Posterior vena cava (tissue), 2 donors: ENCODE results near the gene DENND2C. TPM values are rescaled to one million over a fixed set of nuclear protein-coding genes. Genes with fewer than 3 reads are reported as not detected.
A peak's percentile ranks its signal among the peaks of the same experiment; 100 is the strongest.

ENCODE experiments used
- DNase-seq: peaks from one replicate; pipeline ENCODE4 v3.0.0-alpha.2; 2020; ENCODE audit warnings: low spot score
- intact Hi-C, 2 donors: fragments of 100-400 bp; cut with DNase I; formaldehyde crosslinking; loops; one replicate each; pipeline versions ENCODE4 v1.14.1 to v1.14.2; 2022 to 2023
- total RNA-seq, 2 donors: library from RNA; stranded (reverse); fragmentation: NEBNext Ultra II Directional; extraction: Animal tissue kit (Norgen Biotek cat#: 25700); gene quantifications; one replicate each; pipeline ENCODE4 v1.2.1, GENCODE V29; 2021
- donor health status: DM: yes; HTN: yes; CAD: no.
- donor health status: DM: yes; HTN: yes; CAD: no.

DENND2C gene
- total RNA-seq, 2 donors from 2014 or later = 2.7 to 4.8 TPM

- intact Hi-C loops = no loop called here
- DNase-seq = no peak
Measured at GRCh38 chr1:114688526-114688925, 18.7 kb upstream of the DENND2C start.

- intact Hi-C loops = no loop called here
- no peak for DNase-seq
Measured at GRCh38 chr1:114685851-114686250, 16.0 kb upstream of the DENND2C start.

GRCh38 chr1:114677691-114678090 is 7.8 kb upstream of the DENND2C start:
- no peak for DNase-seq
- intact Hi-C loops = no loop called here

GRCh38 chr1:114676115-114676514 is 6.3 kb upstream of the DENND2C start:
- intact Hi-C loops = no loop called here
- DNase-seq = no peak

GRCh38 chr1:114671939-114672275 is 2.1 kb upstream of the DENND2C start:
- DNase-seq = no peak
- intact Hi-C loops = loop anchor here in 1 of 2 donors (2.0 kb wide), 1 partner anchor 77 kb away; no protein-coding TSS in a partner anchor

- no peak for DNase-seq
- intact Hi-C loops = loop anchor here in 1 of 2 donors (2.0 kb wide), 1 partner anchor 78 kb away; no protein-coding TSS in a partner anchor
Measured at GRCh38 chr1:114671011-114671938, 1.4 kb upstream of the DENND2C start.

GRCh38 chr1:114670083-114671010 is 498 bp upstream of the DENND2C start:
- intact Hi-C loops = loop anchor here in 1 of 2 donors (2.0 kb wide), 1 partner anchor 78 kb away; no protein-coding TSS in a partner anchor

GRCh38 chr1:114668784-114669561 is 876 bp downstream of the DENND2C start:
- intact Hi-C loops = no loop called here
- no peak for DNase-seq

More at GRCh38 chr1:114670083-114671010, 498 bp upstream of the DENND2C start:
- DNase-seq = peak; percentile 97

- intact Hi-C loops = no loop called here
- DNase-seq = no peak
Measured at GRCh38 chr1:114668373-114668772, 1.5 kb downstream of the DENND2C start.

GRCh38 chr1:114666954-114667353 is 2.9 kb downstream of the DENND2C start:
- intact Hi-C loops = no loop called here
- DNase-seq = no peak

- intact Hi-C loops = no loop called here
- no peak for DNase-seq
Measured at GRCh38 chr1:114660238-114660637, 9.6 kb downstream of the DENND2C start.

GRCh38 chr1:114651893-114652292 is 18.0 kb downstream of the DENND2C start:
- DNase-seq = no peak
- intact Hi-C loops = no loop called here

GRCh38 chr1:114648503-114648902 is 21.3 kb downstream of the DENND2C start:
- no peak for DNase-seq
- intact Hi-C loops = no loop called here

- DNase-seq = no peak
- intact Hi-C loops = no loop called here
Measured at GRCh38 chr1:114641377-114641776, 28.5 kb downstream of the DENND2C start.

GRCh38 chr1:114638910-114639309 is 30.9 kb downstream of the DENND2C start:
- no peak for DNase-seq
- intact Hi-C loops = no loop called here

GRCh38 chr1:114632427-114632826 is 37.4 kb downstream of the DENND2C start:
- intact Hi-C loops = no loop called here
- no peak for DNase-seq

- intact Hi-C loops = no loop called here
- DNase-seq = no peak
Measured at GRCh38 chr1:114627107-114627506, 42.7 kb downstream of the DENND2C start.

GRCh38 chr1:114623364-114623763 is 46.5 kb downstream of the DENND2C start:
- intact Hi-C loops = no loop called here
- no peak for DNase-seq

GRCh38 chr1:114620419-114620818 is 49.4 kb downstream of the DENND2C start:
- DNase-seq = no peak
- intact Hi-C loops = no loop called here
